Neural cell (in vitro differentiated cells): ENCODE results near the gene OXLD1. TPM values are rescaled to one million over a fixed set of nuclear protein-coding genes. Genes with fewer than 3 reads are reported as not detected.

ENCODE experiments used
- H2AFZ ChIP-seq: fragments of 200-600, 300-800 bp; sonication (generic), shearing (Covaris generic); 2 replicates; pipeline ENCODE4 v1.6.0; 2014; ENCODE audit warnings: low read depth, mild to moderate bottlenecking, antibody characterized with exemption, low read length, moderate library complexity
- H3F3A ChIP-seq: fragments of 200-600 bp; shearing (Covaris generic); 2 replicates; pipeline ENCODE4 v1.6.1; 2016; ENCODE audit warnings: mild to moderate bottlenecking, moderate library complexity, mixed read lengths, antibody characterized with exemption, low read length; ENCODE audit not compliant: insufficient read depth, poor library complexity, severe bottlenecking
- H3K27ac ChIP-seq: fragments of 200-600, 300-800 bp; sonication (generic), shearing (Covaris generic); 2 replicates; pipeline ENCODE4 v1.5.1; 2014; ENCODE audit warnings: mild to moderate bottlenecking, low read length, moderate library complexity
- H3K27me3 ChIP-seq: fragments of 300-800, 200-600 bp; sonication (generic), shearing (Covaris generic); 2 replicates; pipeline ENCODE4 v1.6.0; 2014; ENCODE audit warnings: mild to moderate bottlenecking, low read depth, low read length, moderate library complexity; ENCODE audit not compliant: insufficient read depth
- H3K36me3 ChIP-seq: fragments of 300-800, 200-600 bp; sonication (generic), shearing (Covaris generic); 2 replicates; pipeline ENCODE4 v1.5.1; 2014; ENCODE audit warnings: mild to moderate bottlenecking, antibody characterized with exemption, low read length, moderate library complexity; ENCODE audit not compliant: insufficient read depth
- H3K4me2 ChIP-seq: fragments of 300-800, 200-600 bp; sonication (generic), shearing (Covaris generic); 2 replicates; pipeline ENCODE4 v1.6.0; 2014; ENCODE audit warnings: mild to moderate bottlenecking, low read length
- H3K4me3 ChIP-seq: fragments of 300-800, 200-600 bp; sonication (generic), shearing (Covaris generic); 2 replicates; pipeline ENCODE4 v1.5.1; 2014; ENCODE audit warnings: mild to moderate bottlenecking, low read length, moderate library complexity
- H3K79me2 ChIP-seq: fragments of 200-600 bp; shearing (Covaris generic); replicated peaks from 2 replicates; pipeline ENCODE4 v1.6.0; 2014; ENCODE audit warnings: mild to moderate bottlenecking, low read length, moderate library complexity; ENCODE audit not compliant: insufficient read depth
- H3K9ac ChIP-seq: fragments of 300-800, 200-600 bp; sonication (generic), shearing (Covaris generic); 2 replicates; pipeline ENCODE4 v1.6.1; 2016; ENCODE audit warnings: mild to moderate bottlenecking, low read length, mixed read lengths
- H3K9me2 ChIP-seq: fragments of 200-600 bp; shearing (Covaris generic); 2 replicates; pipeline ENCODE4 v1.6.1; 2016; ENCODE audit warnings: mild to moderate bottlenecking, low read length, mixed read lengths; ENCODE audit not compliant: insufficient read depth
- H3K9me3 ChIP-seq: fragments of 200-600, 300-800 bp; sonication (generic), shearing (Covaris generic); 2 replicates; pipeline ENCODE4 v1.6.1; 2016; ENCODE audit warnings: mild to moderate bottlenecking, mixed run types, low read length, moderate library complexity, mixed read lengths
- H4K20me1 ChIP-seq: fragments of 200-600 bp; shearing (Covaris generic); 2 replicates; pipeline ENCODE4 v1.6.1; 2016; ENCODE audit warnings: mild to moderate bottlenecking, mixed run types; ENCODE audit not compliant: insufficient read depth
- CTCF ChIP-seq: fragments of 450-650 bp; IDR thresholded peaks from 2 replicates; pipeline ENCODE4 v1.5.1; 2014; ENCODE audit warnings: antibody characterized with exemption, mild to moderate bottlenecking, moderate library complexity; ENCODE audit not compliant: poor library complexity, severe bottlenecking
- EP300 ChIP-seq: fragments of 450-650 bp; conservative IDR thresholded peaks from 2 replicates; pipeline ENCODE4 v1.6.1; 2014; ENCODE audit warnings: antibody characterized with exemption, mild to moderate bottlenecking, moderate library complexity; ENCODE audit not compliant: poor library complexity, severe bottlenecking
- EZH2 ChIP-seq: fragments of 200-600, 300-800 bp; shearing (Covaris generic), sonication (generic); IDR thresholded peaks from 2 replicates; pipeline ENCODE4 v1.6.1; 2014; ENCODE audit warnings: antibody characterized with exemption, low read length, borderline replicate concordance, mild to moderate bottlenecking; ENCODE audit not compliant: insufficient read depth, poor library complexity, severe bottlenecking
- MXI1 ChIP-seq: fragments of 450-650 bp; conservative IDR thresholded peaks from 2 replicates; pipeline ENCODE4 v1.6.1; 2014; ENCODE audit warnings: antibody characterized with exemption, mild to moderate bottlenecking; ENCODE audit not compliant: poor library complexity, severe bottlenecking
- POLR2AphosphoS5 ChIP-seq: IDR thresholded peaks from 2 replicates; pipeline ENCODE4 v1.6.1; 2012
- RAD21 ChIP-seq: fragments of 450-650 bp; conservative IDR thresholded peaks from 2 replicates; pipeline ENCODE4 v1.6.1; 2014; ENCODE audit warnings: antibody characterized with exemption, mild to moderate bottlenecking, moderate library complexity
- REST ChIP-seq: IDR thresholded peaks from 2 replicates; pipeline ENCODE4 v1.6.1; 2012; ENCODE audit warnings: borderline replicate concordance
- SMC3 ChIP-seq: fragments of 450-650 bp; conservative IDR thresholded peaks from 2 replicates; pipeline ENCODE4 v1.6.1; 2014; ENCODE audit warnings: antibody characterized with exemption, mild to moderate bottlenecking, moderate library complexity; ENCODE audit not compliant: poor library complexity
- TAF1 ChIP-seq: IDR thresholded peaks from 2 replicates; pipeline ENCODE4 v1.6.1; 2012; ENCODE audit warnings: low read depth
- polyA plus RNA-seq: library from polyadenylated mRNA; depleted of rRNA; stranded (reverse); fragments of >200 nt; gene quantifications from 2 replicates; pipeline ENCODE4 v1.2.3, GENCODE V29; 2014

Gene OXLD1
- polyA plus RNA-seq, 1 donor from 2014 or later: 61.0 TPM

GRCh38 chr17:81640011-81640410, 26.4 kb downstream of the OXLD1 start:
- Histone ChIP-seq H3K9ac (no peak overlapping the region), H3K27ac (no peak overlapping the region), H3K79me2 (peaks cover 16% of the 10 kb centered on the region), H3K9me3 (no peaks in the 10 kb centered on the region), H3K4me3 (no peak overlapping the region), H3K36me3 (no peaks in the 10 kb centered on the region), H2AFZ (no peak overlapping the region), H4K20me1 (no peaks in the 10 kb centered on the region), H3K9me2 (no peaks in the 10 kb centered on the region), H3K4me2 (no peak overlapping the region), H3K27me3 (no peaks in the 10 kb centered on the region), H3F3A (no peaks in the 10 kb centered on the region)
- no peak for TF ChIP-seq RAD21
- no peak for TF ChIP-seq SMC3
- TF ChIP-seq CTCF: no peak
- TF ChIP-seq MXI1: no peak
- TF ChIP-seq REST: no peak
- no peak for TF ChIP-seq EZH2

GRCh38 chr17:81638683-81639082, 27.7 kb downstream of the OXLD1 start:
- no peak overlapping the region for H3K4me2 ChIP-seq
- H3K27me3 ChIP-seq: no peaks in the 10 kb centered on the region
- H3K27ac ChIP-seq: no peak overlapping the region
- H3K9me3 ChIP-seq: no peaks in the 10 kb centered on the region
- H3K4me3 ChIP-seq: no peak overlapping the region
- H3K79me2 ChIP-seq: peaks cover 26% of the 10 kb centered on the region
- no peaks in the 10 kb centered on the region for H3K36me3 ChIP-seq
- no peak overlapping the region for H3K9ac ChIP-seq
- no peak overlapping the region for H2AFZ ChIP-seq
- H3K9me2 ChIP-seq: no peaks in the 10 kb centered on the region
- H4K20me1 ChIP-seq: no peaks in the 10 kb centered on the region
- no peak for TF ChIP-seq EP300
- TF ChIP-seq MXI1: no peak
- TF ChIP-seq POLR2AphosphoS5: no peak
- TF ChIP-seq REST: no peak
- TF ChIP-seq TAF1: no peak
- TF ChIP-seq CTCF: no peak
- no peak for TF ChIP-seq EZH2
- no peak for TF ChIP-seq RAD21
- no peak for TF ChIP-seq SMC3
- H3F3A ChIP-seq: no peaks in the 10 kb centered on the region
